GM23248 (cell line): ENCODE measurements around the gene MSANTD1.

Experiments
- EZH2 ChIP-seq: fragments of 200-600 bp; sonication (generic); IDR thresholded peaks from 2 replicates; pipeline ENCODE4 v1.6.1; 2018; ENCODE audit warnings: antibody characterized with exemption, mild to moderate bottlenecking; ENCODE audit not compliant: insufficient read depth, poor library complexity, severe bottlenecking
- EZH2phosphoT487 ChIP-seq: fragments of 200-600 bp; sonication (generic); IDR thresholded peaks from 2 replicates; pipeline ENCODE4 v1.6.1; 2018; ENCODE audit warnings: antibody characterized with exemption, moderate library complexity, mild to moderate bottlenecking, low read depth; ENCODE audit not compliant: insufficient read depth

DNA sequence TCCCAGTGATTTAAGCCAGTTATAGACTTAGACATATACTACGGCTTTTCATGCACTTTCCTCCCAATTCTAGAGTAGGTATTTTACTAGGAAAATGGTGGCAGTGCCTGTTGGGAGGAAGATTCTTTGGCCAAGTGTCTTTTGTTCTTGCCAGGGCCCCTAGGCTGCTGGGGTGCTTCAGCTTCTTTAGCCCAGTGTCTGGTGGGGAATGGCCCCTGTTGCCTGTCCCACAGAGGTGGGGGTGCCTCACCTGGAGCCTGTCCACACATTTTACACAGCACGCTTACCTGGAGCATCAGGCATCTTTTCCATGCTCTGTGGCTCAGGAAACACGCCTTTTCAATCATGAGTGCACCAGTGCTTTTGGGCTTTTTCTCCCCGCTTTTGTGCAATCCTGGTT is 33.2 kb upstream of the MSANTD1 start:
- no peak for TF ChIP-seq EZH2
- no peak for TF ChIP-seq EZH2phosphoT487
